Keratinocyte (primary cell): ENCODE data around the gene PEAR1.

Experiments
- CTCF ChIP-seq, 3 experiments: IDR thresholded peaks in 1 of 3; conservative IDR thresholded peaks in 1 of 3; optimal IDR thresholded peaks in 1 of 3; 2 replicates in 2 of 3; 3 replicates in 1 of 3; pipeline versions ENCODE3 to v1.5.1; 2011; ENCODE audit warnings: low read length in 3 of 3, mild to moderate bottlenecking in 3 of 3, moderate library complexity in 2 of 3, control low read depth in 1 of 3, inconsistent platforms in 1 of 3; ENCODE audit not compliant: insufficient read depth in 2 of 3; ENCODE audit errors: extremely low read depth in 1 of 3
- EZH2 ChIP-seq: IDR thresholded peaks from one replicate; pipeline ENCODE4 v1.6.1; 2012; ENCODE audit warnings: inconsistent platforms, mild to moderate bottlenecking, low read length, moderate library complexity

GRCh38 chr1:156901966-156902915 is 8.7 kb downstream of the PEAR1 start:
- TF ChIP-seq EZH2, result no peak
- TF ChIP-seq CTCF (optimal IDR thresholded peaks at IDR 0.05 in 1 of 3, IDR thresholded peaks at IDR 0.05 in 1 of 3, conservative IDR thresholded peaks at IDR 0.05 in 1 of 3; ENCODE audit: extremely low read depth in 1 of 3, insufficient read depth in 2 of 3, low read length in 3 of 3), result no peak
